Measurements from ENCODE around the gene GPAT2.
"Not testable (repeated sequence)": the region's sequence is repeated elsewhere in the genome, so short reads cannot be mapped to it uniquely, and the experiment has no call there.

GPAT2 gene

GRCh38 chr2:96064047-96064675, 29.4 kb upstream of the GPAT2 start:
- DNase-seq = not testable (repeated sequence)

- not testable (repeated sequence) for DNase-seq
Observed at GRCh38 chr2:96063116-96063899, 28.6 kb upstream of the GPAT2 start.

GRCh38 chr2:96062483-96062882, 27.8 kb upstream of the GPAT2 start:
- DNase-seq = not testable (repeated sequence)

GRCh38 chr2:96061901-96062300, 27.2 kb upstream of the GPAT2 start:
- not testable (repeated sequence) for DNase-seq

GRCh38 chr2:96061197-96061817, 26.6 kb upstream of the GPAT2 start:
- DNase-seq = not testable (repeated sequence)

- not testable (repeated sequence) for DNase-seq
Observed at GRCh38 chr2:96060325-96060724, 25.6 kb upstream of the GPAT2 start.

- not testable (repeated sequence) for DNase-seq
Observed at GRCh38 chr2:96059443-96059842, 24.7 kb upstream of the GPAT2 start.

- not testable (repeated sequence) for DNase-seq
Observed at GRCh38 chr2:96055830-96056229, 21.1 kb upstream of the GPAT2 start.

GRCh38 chr2:96054537-96054936, 19.8 kb upstream of the GPAT2 start:
- DNase-seq = not testable (repeated sequence)

GRCh38 chr2:96053385-96053784, 18.7 kb upstream of the GPAT2 start:
- DNase-seq = not testable (repeated sequence)

- DNase-seq = not testable (repeated sequence)
Observed at GRCh38 chr2:96052632-96053031, 17.9 kb upstream of the GPAT2 start.

GRCh38 chr2:96049917-96050262, 15.2 kb upstream of the GPAT2 start:
- DNase-seq = not testable (repeated sequence)

- DNase-seq = not testable (repeated sequence)
Observed at GRCh38 chr2:96049049-96049916, 14.6 kb upstream of the GPAT2 start.

- DNase-seq = not testable (repeated sequence)
Observed at GRCh38 chr2:96035554-96035953, 838 bp upstream of the GPAT2 start.

- DNase-seq = not testable (repeated sequence)
Observed at GRCh38 chr2:96033997-96034396, 719 bp downstream of the GPAT2 start.

- not testable (repeated sequence) for DNase-seq
Observed at GRCh38 chr2:96027725-96028325, 6.9 kb downstream of the GPAT2 start.

GRCh38 chr2:96025755-96026154, 9.0 kb downstream of the GPAT2 start:
- not testable (repeated sequence) for DNase-seq

GRCh38 chr2:96025194-96025492, 9.6 kb downstream of the GPAT2 start:
- DNase-seq = no peak

GRCh38 chr2:96024336-96025193, 10.2 kb downstream of the GPAT2 start:
- DNase-seq = no peak

- not testable (repeated sequence) for DNase-seq
Observed at GRCh38 chr2:96023701-96024100, 11.0 kb downstream of the GPAT2 start.

- DNase-seq = not testable (repeated sequence)
Observed at GRCh38 chr2:96022701-96023447, 11.8 kb downstream of the GPAT2 start.

Data from NCI-H524 treated with DMSO at 0.1 percent for 48 hours (cell line).